H9 (cell line): Measurements from ENCODE around the gene GATA5. TPM values are rescaled to one million over a fixed set of nuclear protein-coding genes. Genes with fewer than 3 reads are reported as not detected.

Experiments
- DNase-seq: peaks from one replicate; pipeline ENCODE4 v3.0.0-alpha.2; 2017
- H2AFZ ChIP-seq: one replicate; pipeline ENCODE4 v1.6.1; 2013; ENCODE audit warnings: mild to moderate bottlenecking, low read length, control low read depth, moderate library complexity
- H2AK5ac ChIP-seq: 2 replicates; pipeline ENCODE4 v1.6.1; 2013; ENCODE audit warnings: low read length, control low read depth, mixed read lengths; ENCODE audit not compliant: insufficient read length
- H2BK120ac ChIP-seq: one replicate; pipeline ENCODE4 v1.6.1; 2013; ENCODE audit warnings: low read depth, mild to moderate bottlenecking, low read length, control low read depth, inconsistent platforms; ENCODE audit not compliant: poor library complexity, severe bottlenecking
- H2BK12ac ChIP-seq: 2 replicates; pipeline ENCODE4 v1.6.1; 2013; ENCODE audit warnings: low read length, control low read depth, mixed read lengths, low read depth; ENCODE audit not compliant: insufficient read length
- H2BK15ac ChIP-seq: 2 replicates; pipeline ENCODE4 v1.6.1; 2013; ENCODE audit warnings: low read depth, low read length, control low read depth
- H2BK20ac ChIP-seq: one replicate; pipeline ENCODE4 v1.6.1; 2013; ENCODE audit warnings: low read depth, mild to moderate bottlenecking, low read length, control low read depth, inconsistent platforms; ENCODE audit not compliant: poor library complexity, severe bottlenecking
- H2BK5ac ChIP-seq: 2 replicates; pipeline ENCODE4 v1.6.1; 2013; ENCODE audit warnings: low read length, control low read depth, mixed read lengths; ENCODE audit not compliant: insufficient read length
- H3K14ac ChIP-seq: 2 replicates; pipeline ENCODE4 v1.6.1; 2013; ENCODE audit warnings: low read length, control low read depth; ENCODE audit not compliant: insufficient read depth
- H3K18ac ChIP-seq: 2 replicates; pipeline ENCODE4 v1.6.1; 2013; ENCODE audit warnings: low read depth, mild to moderate bottlenecking, mixed read lengths, low read length, control low read depth; ENCODE audit not compliant: insufficient read length
- H3K23ac ChIP-seq: 2 replicates; pipeline ENCODE4 v1.6.1; 2013; ENCODE audit warnings: low read length, control low read depth, mixed read lengths, low read depth; ENCODE audit not compliant: insufficient read length
- H3K23me2 ChIP-seq: 2 replicates; pipeline ENCODE4 v1.6.1; 2013; ENCODE audit warnings: low read depth, mild to moderate bottlenecking, mixed read lengths, low read length, control low read depth; ENCODE audit not compliant: insufficient read length, poor library complexity, severe bottlenecking
- H3K27ac ChIP-seq: 2 replicates; pipeline ENCODE4 v1.5.1; 2013; ENCODE audit warnings: low read length, control low read depth, mixed read lengths, low read depth; ENCODE audit not compliant: insufficient read length
- H3K27me3 ChIP-seq: 2 replicates; pipeline ENCODE4 v1.6.1; 2013; ENCODE audit warnings: low read length, control low read depth, inconsistent platforms; ENCODE audit not compliant: insufficient read depth
- H3K4ac ChIP-seq: 2 replicates; pipeline ENCODE4 v1.6.1; 2013; ENCODE audit warnings: low read depth, mild to moderate bottlenecking, control low read depth, inconsistent platforms, low read length, moderate library complexity
- H3K4me1 ChIP-seq: 2 replicates; pipeline ENCODE4 v1.6.1; 2013; ENCODE audit warnings: low read length, control low read depth, inconsistent platforms; ENCODE audit not compliant: insufficient read depth
- H3K4me2 ChIP-seq: 2 replicates; pipeline ENCODE4 v1.6.1; 2013; ENCODE audit warnings: low read length, control low read depth, mixed read lengths; ENCODE audit not compliant: insufficient read length, insufficient read depth
- H3K56ac ChIP-seq: 2 replicates; pipeline ENCODE4 v1.6.1; 2013; ENCODE audit warnings: low read depth, mild to moderate bottlenecking, mixed read lengths, low read length, control low read depth; ENCODE audit not compliant: insufficient read length
- H3K79me1 ChIP-seq: 2 replicates; pipeline ENCODE4 v1.6.1; 2013; ENCODE audit warnings: low read depth, mild to moderate bottlenecking, moderate library complexity, low read length, control low read depth, inconsistent platforms; ENCODE audit not compliant: insufficient read depth, poor library complexity, severe bottlenecking
- H3K79me2 ChIP-seq: 2 replicates; pipeline ENCODE4 v1.6.1; 2013; ENCODE audit warnings: low read length, control low read depth, inconsistent platforms; ENCODE audit not compliant: insufficient read depth
- H3K9ac ChIP-seq: 2 replicates; pipeline ENCODE4 v1.6.1; 2013; ENCODE audit warnings: low read length, control low read depth, mixed read lengths; ENCODE audit not compliant: insufficient read length; ENCODE audit errors: extremely low read depth
- H3K9me3 ChIP-seq: one replicate; pipeline ENCODE4 v1.6.1; 2013; ENCODE audit warnings: low read depth, low read length, inconsistent platforms; ENCODE audit not compliant: control insufficient read depth
- H3T11ph ChIP-seq: one replicate; pipeline ENCODE4 v1.6.1; 2013; ENCODE audit warnings: mild to moderate bottlenecking, low read length, control low read depth, inconsistent platforms
- H4K20me1 ChIP-seq: one replicate; pipeline ENCODE4 v1.6.1; 2013; ENCODE audit not compliant: control insufficient read depth, insufficient read length, insufficient read depth
- H4K5ac ChIP-seq: 2 replicates; pipeline ENCODE4 v1.6.1; 2013; ENCODE audit warnings: low read depth, mild to moderate bottlenecking, mixed read lengths, low read length, control low read depth; ENCODE audit not compliant: insufficient read length
- H4K8ac ChIP-seq: replicated peaks from 2 replicates; pipeline ENCODE4 v1.6.1; 2013; ENCODE audit warnings: low read length, control low read depth, mixed read lengths, low read depth; ENCODE audit not compliant: insufficient read length
- H4K91ac ChIP-seq: 2 replicates; pipeline ENCODE4 v1.6.1; 2013; ENCODE audit warnings: low read depth, mild to moderate bottlenecking, moderate library complexity, mixed read lengths, low read length, control low read depth; ENCODE audit not compliant: insufficient read length
- H3K27ac Mint-ChIP-seq, 3 experiments: 2 replicates in 2 of 3; 3 replicates in 1 of 3; pipeline ENCODE4 v1.8.0; 2020 to 2021; ENCODE audit warnings: mixed read lengths in 3 of 3, mild to moderate bottlenecking in 1 of 3, moderate library complexity in 1 of 3
- H3K27me3 Mint-ChIP-seq: 2 replicates; pipeline ENCODE4 v1.8.0; 2021; ENCODE audit warnings: low read depth, mild to moderate bottlenecking, moderate library complexity, mixed read lengths
- H3K36me3 Mint-ChIP-seq, 3 experiments: 2 replicates in 2 of 3; 3 replicates in 1 of 3; pipeline ENCODE4 v1.8.0; 2020 to 2021; ENCODE audit warnings: low read depth in 3 of 3, mixed read lengths in 3 of 3; ENCODE audit not compliant: insufficient read depth in 1 of 3
- H3K4me1 Mint-ChIP-seq, 2 experiments: 2 replicates each; pipeline ENCODE4 v1.8.0; 2020; ENCODE audit warnings: mixed read lengths in 2 of 2
- H3K4me3 Mint-ChIP-seq, 2 experiments: 2 replicates in 1 of 2; 3 replicates in 1 of 2; pipeline ENCODE4 v1.8.0; 2020 to 2021; ENCODE audit warnings: mild to moderate bottlenecking in 2 of 2, mixed read lengths in 2 of 2, moderate library complexity in 1 of 2
- H3K9me3 Mint-ChIP-seq, 2 experiments: 2 replicates in 1 of 2; 3 replicates in 1 of 2; pipeline ENCODE4 v1.8.0; 2020; ENCODE audit warnings: mild to moderate bottlenecking in 2 of 2, mixed read lengths in 2 of 2, moderate library complexity in 1 of 2
- CTCF ChIP-seq: fragments of 200-600 bp; sonication (generic); conservative IDR thresholded peaks from 3 replicates; pipeline ENCODE4 v1.8.0; 2021; ENCODE audit warnings: antibody characterized with exemption, mild to moderate bottlenecking
- WGBS: extraction: QIAGEN DNeasy Blood & Tissue Kit; methylation state at CpG from one replicate; pipeline ENCODE4 v1.1.7; 2013; ENCODE audit warnings: missing lambda C conversion rate, low lambda C conversion rate, mixed read lengths; ENCODE audit not compliant: insufficient read length; ENCODE audit errors: extremely low coverage; 5-methylcytosine and 5-hydroxymethylcytosine counted together
- total RNA-seq: library from RNA; stranded (reverse); gene quantifications from 2 replicates; pipeline ENCODE4 v1.2.1, GENCODE V29; 2021

GATA5 gene
- total RNA-seq, 1 experiment from 2014 or later = 0.24 TPM

- no peak overlapping the region for H3K23ac ChIP-seq
- no peak overlapping the region for H3K4ac ChIP-seq
- no CpG with 5 or more reads among the region's 82 CpGs for WGBS
- no peaks in the 10 kb centered on the region for H4K20me1 ChIP-seq
- no peak overlapping the region for H3K9ac ChIP-seq
- H3T11ph ChIP-seq = no peak overlapping the region
- no peak overlapping the region for H4K5ac ChIP-seq
- Mint-ChIP-seq H3K27ac (no peak overlapping the region), H3K4me1 (peaks cover 9 to 33% of the 10 kb centered on the region in 2 experiments), H3K27me3 (peaks cover 82% of the 10 kb centered on the region), H3K36me3 (no peaks in the 10 kb centered on the region; a peak in 1 of 7 replicates), H3K4me3 (peak overlapping the region in 1 of 2 experiments; percentile 78; a peak in 2 of 5 replicates), H3K9me3 (peaks cover 0 to 2% of the 10 kb centered on the region in 2 experiments; a peak in 1 of 5 replicates)
- no peak overlapping the region for H2AFZ ChIP-seq
- H2BK20ac ChIP-seq = no peak overlapping the region
- H3K27me3 ChIP-seq = peaks cover 51% of the 10 kb centered on the region
- no peak overlapping the region for H3K27ac ChIP-seq
- peak overlapping the region; percentile 47 for H3K4me2 ChIP-seq
- no peak overlapping the region for H3K56ac ChIP-seq
- no peaks in the 10 kb centered on the region for H3K4me1 ChIP-seq
- H4K91ac ChIP-seq = no peak overlapping the region
- H3K9me3 ChIP-seq = no peaks in the 10 kb centered on the region
- H2BK120ac ChIP-seq = no peak overlapping the region
- peaks cover 16% of the 10 kb centered on the region for H3K23me2 ChIP-seq
- DNase-seq = peak; percentile 63
- H2AK5ac ChIP-seq = no peak overlapping the region
- no peaks in the 10 kb centered on the region for H3K79me2 ChIP-seq
- no peak overlapping the region for H2BK5ac ChIP-seq
- no peak overlapping the region for H3K18ac ChIP-seq
- H3K79me1 ChIP-seq = no peaks in the 10 kb centered on the region
- H4K8ac ChIP-seq = no peak overlapping the region
- no peak overlapping the region; the same call in 1 of the 2 replicates for H3K14ac ChIP-seq
- H2BK15ac ChIP-seq = no peak overlapping the region
- TF ChIP-seq CTCF = no peak
- H2BK12ac ChIP-seq = no peak overlapping the region
Observed at GRCh38 chr20:62476056-62476838, 452 bp upstream of the GATA5 start.
